DND-41 (cell line): ENCODE results near the gene MAN2B2.

Source experiments
- ATAC-seq: fragments of 200-7000 bp; cut with Tn5 transposase; 3 replicates; pipeline ENCODE4 v1.9.1; 2021; ENCODE audit warnings: low read depth; ENCODE audit not compliant: insufficient read depth
- DNase-seq: peaks from one replicate; pipeline ENCODE4 v3.0.0-alpha.2; 2020
- H2AFZ ChIP-seq: 2 replicates; pipeline ENCODE4 v1.6.0; 2012; ENCODE audit warnings: low read depth, low read length
- H3K27ac ChIP-seq: 2 replicates; pipeline ENCODE4 v1.5.1; 2012; ENCODE audit warnings: low read length, inconsistent platforms
- H3K27me3 ChIP-seq: fragments of 200-600 bp; sonication (generic); 2 replicates; pipeline ENCODE4 v1.6.0; 2012; ENCODE audit warnings: low read length, mild to moderate bottlenecking, inconsistent platforms; ENCODE audit not compliant: insufficient read depth, poor library complexity
- H3K36me3 ChIP-seq: 2 replicates; pipeline ENCODE4 v1.5.1; 2012; ENCODE audit warnings: low read length, inconsistent platforms; ENCODE audit not compliant: insufficient read depth
- H3K4me1 ChIP-seq: 2 replicates; pipeline ENCODE4 v1.5.1; 2012; ENCODE audit warnings: mild to moderate bottlenecking, low read length; ENCODE audit not compliant: insufficient read depth
- H3K4me2 ChIP-seq: 2 replicates; pipeline ENCODE4 v1.6.0; 2012; ENCODE audit warnings: mild to moderate bottlenecking, moderate library complexity, low read length, inconsistent platforms; ENCODE audit not compliant: insufficient read depth
- H3K4me3 ChIP-seq, 2 experiments: fragments of 200-600 bp in 1 of 2; shearing (Covaris generic) in 1 of 2; 2 replicates each; pipeline ENCODE4 v1.5.1; 2012 to 2016; ENCODE audit warnings: inconsistent platforms in 2 of 2, low read length in 2 of 2, mild to moderate bottlenecking in 2 of 2, low read depth in 1 of 2, moderate library complexity in 1 of 2
- H3K79me2 ChIP-seq: 2 replicates; pipeline ENCODE4 v1.6.0; 2012; ENCODE audit warnings: low read length, inconsistent platforms; ENCODE audit not compliant: insufficient read depth
- H3K9ac ChIP-seq: 2 replicates; pipeline ENCODE4 v1.6.0; 2012; ENCODE audit warnings: low read depth, mild to moderate bottlenecking, inconsistent platforms, low read length, moderate library complexity
- H3K9me3 ChIP-seq: 2 replicates; pipeline ENCODE4 v1.5.1; 2012; ENCODE audit warnings: low read length, moderate library complexity, mild to moderate bottlenecking, inconsistent platforms; ENCODE audit not compliant: insufficient read depth, severe bottlenecking
- H4K20me1 ChIP-seq: 2 replicates; pipeline ENCODE4 v1.6.0; 2012; ENCODE audit warnings: low read length; ENCODE audit not compliant: insufficient read depth
- EZH2 ChIP-seq: IDR thresholded peaks from 3 replicates; pipeline ENCODE4 v1.6.1; 2012; ENCODE audit warnings: borderline replicate concordance, low read depth, mild to moderate bottlenecking, moderate library complexity, low read length, inconsistent platforms; ENCODE audit not compliant: severe bottlenecking
- TF ChIP-seq, protein P1 (sequence below): IDR thresholded peaks from 2 replicates; pipeline ENCODE4 v1.5.1; 2012; ENCODE audit warnings: borderline replicate concordance, low read length, moderate library complexity, mild to moderate bottlenecking; ENCODE audit not compliant: poor library complexity, severe bottlenecking; ENCODE audit errors: extremely low read depth

Gene MAN2B2

DNA sequence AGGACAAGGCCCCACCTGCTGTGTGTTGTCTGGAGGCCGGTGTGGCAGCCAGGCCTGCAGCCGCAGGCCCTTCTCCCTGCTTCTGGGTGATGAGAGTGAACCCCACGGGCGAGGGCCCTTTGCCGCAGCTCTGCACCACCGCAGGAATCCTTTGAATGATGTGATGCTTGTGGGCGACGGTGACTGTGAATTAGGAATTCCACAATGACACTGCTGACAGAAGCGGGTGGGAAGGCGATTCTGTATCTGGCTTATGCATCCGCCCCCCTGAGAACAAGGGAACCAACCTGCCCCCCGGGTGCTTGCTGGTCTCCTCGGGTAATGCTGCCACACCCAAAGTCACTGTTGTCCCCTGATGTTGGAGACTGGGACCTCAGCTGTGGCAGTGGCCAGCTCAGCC lies 19.5 kb upstream of the MAN2B2 start:
- Histone ChIP-seq H3K27ac (no peak overlapping the region), H3K79me2 (no peaks in the 10 kb centered on the region), H4K20me1 (no peaks in the 10 kb centered on the region), H3K4me2 (no peak overlapping the region), H2AFZ (no peak overlapping the region), H3K4me1 (no peaks in the 10 kb centered on the region), H3K27me3 (no peaks in the 10 kb centered on the region), H3K9ac (no peak overlapping the region), H3K9me3 (no peaks in the 10 kb centered on the region), H3K4me3 (no peak overlapping the region), H3K36me3 (no peaks in the 10 kb centered on the region)
- DNase-seq, result no peak
- ATAC-seq, result no peak
- TF ChIP-seq EZH2, result no peak
- TF ChIP-seq, protein P1, sequence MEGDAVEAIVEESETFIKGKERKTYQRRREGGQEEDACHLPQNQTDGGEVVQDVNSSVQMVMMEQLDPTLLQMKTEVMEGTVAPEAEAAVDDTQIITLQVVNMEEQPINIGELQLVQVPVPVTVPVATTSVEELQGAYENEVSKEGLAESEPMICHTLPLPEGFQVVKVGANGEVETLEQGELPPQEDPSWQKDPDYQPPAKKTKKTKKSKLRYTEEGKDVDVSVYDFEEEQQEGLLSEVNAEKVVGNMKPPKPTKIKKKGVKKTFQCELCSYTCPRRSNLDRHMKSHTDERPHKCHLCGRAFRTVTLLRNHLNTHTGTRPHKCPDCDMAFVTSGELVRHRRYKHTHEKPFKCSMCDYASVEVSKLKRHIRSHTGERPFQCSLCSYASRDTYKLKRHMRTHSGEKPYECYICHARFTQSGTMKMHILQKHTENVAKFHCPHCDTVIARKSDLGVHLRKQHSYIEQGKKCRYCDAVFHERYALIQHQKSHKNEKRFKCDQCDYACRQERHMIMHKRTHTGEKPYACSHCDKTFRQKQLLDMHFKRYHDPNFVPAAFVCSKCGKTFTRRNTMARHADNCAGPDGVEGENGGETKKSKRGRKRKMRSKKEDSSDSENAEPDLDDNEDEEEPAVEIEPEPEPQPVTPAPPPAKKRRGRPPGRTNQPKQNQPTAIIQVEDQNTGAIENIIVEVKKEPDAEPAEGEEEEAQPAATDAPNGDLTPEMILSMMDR, result no peak

DNA sequence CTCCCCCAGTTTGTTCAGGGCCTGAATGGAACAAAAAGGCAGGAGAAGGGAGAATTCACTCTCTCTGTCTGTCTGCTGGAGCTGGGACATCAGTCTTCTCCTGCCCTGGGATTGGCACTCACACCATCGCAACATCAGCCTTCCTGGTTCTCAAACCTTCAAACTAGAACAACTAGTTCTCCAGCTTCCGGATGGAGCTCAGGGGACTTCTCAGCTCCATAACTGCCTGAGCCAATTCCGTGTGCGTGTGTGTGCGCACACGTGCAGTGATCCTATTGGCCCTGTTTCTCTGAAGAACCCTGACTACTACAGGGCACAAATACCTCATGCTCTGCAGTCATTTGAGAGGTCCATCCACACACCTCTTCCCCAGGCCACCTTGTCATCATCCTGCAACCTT lies 18.7 kb upstream of the MAN2B2 start:
- TF ChIP-seq, protein P1, result no peak
- no peak for TF ChIP-seq EZH2
- Histone ChIP-seq H3K79me2 (no peaks in the 10 kb centered on the region), H3K4me1 (no peaks in the 10 kb centered on the region), H3K4me3 (no peak overlapping the region), H4K20me1 (peaks cover 3% of the 10 kb centered on the region; the same call in 1 of the 2 replicates), H3K4me2 (no peak overlapping the region), H3K9ac (no peak overlapping the region), H3K27me3 (no peaks in the 10 kb centered on the region), H3K9me3 (no peaks in the 10 kb centered on the region), H3K27ac (no peak overlapping the region), H2AFZ (no peak overlapping the region), H3K36me3 (no peaks in the 10 kb centered on the region)
- no peak for DNase-seq
- ATAC-seq, result no peak

DNA sequence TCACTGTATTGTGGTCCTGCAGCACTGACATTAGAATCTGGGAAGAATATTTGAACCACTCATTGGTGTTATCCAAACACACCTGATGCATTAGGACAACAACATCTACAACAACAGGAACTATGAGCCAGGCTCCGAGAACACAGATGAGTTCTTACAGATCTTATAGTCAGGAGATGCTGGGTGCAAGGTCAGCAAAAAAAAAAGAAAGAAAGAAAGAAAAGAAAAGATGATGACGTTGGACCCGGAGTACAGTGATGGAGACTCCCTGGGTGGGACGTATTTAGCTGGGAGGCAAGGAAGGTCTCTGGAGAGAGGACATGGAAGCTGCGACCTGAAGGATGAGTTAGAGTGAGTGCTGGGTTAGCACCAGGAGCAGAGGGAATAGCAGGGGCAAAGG lies 17.8 kb upstream of the MAN2B2 start:
- no peaks in the 10 kb centered on the region for H3K9me3 ChIP-seq
- no peak overlapping the region for H3K4me2 ChIP-seq
- H3K36me3 ChIP-seq, result no peaks in the 10 kb centered on the region
- H2AFZ ChIP-seq, result no peak overlapping the region
- H3K27me3 ChIP-seq, result no peaks in the 10 kb centered on the region
- no peak overlapping the region for H3K27ac ChIP-seq
- DNase-seq, result no peak
- no peaks in the 10 kb centered on the region for H3K79me2 ChIP-seq
- peaks cover 3% of the 10 kb centered on the region; the same call in 1 of the 2 replicates for H4K20me1 ChIP-seq
- no peak overlapping the region for H3K4me3 ChIP-seq
- H3K4me1 ChIP-seq, result no peaks in the 10 kb centered on the region
- H3K9ac ChIP-seq, result no peak overlapping the region
- TF ChIP-seq, protein P1, result no peak
- no peak for TF ChIP-seq EZH2
- no peak for ATAC-seq

DNA sequence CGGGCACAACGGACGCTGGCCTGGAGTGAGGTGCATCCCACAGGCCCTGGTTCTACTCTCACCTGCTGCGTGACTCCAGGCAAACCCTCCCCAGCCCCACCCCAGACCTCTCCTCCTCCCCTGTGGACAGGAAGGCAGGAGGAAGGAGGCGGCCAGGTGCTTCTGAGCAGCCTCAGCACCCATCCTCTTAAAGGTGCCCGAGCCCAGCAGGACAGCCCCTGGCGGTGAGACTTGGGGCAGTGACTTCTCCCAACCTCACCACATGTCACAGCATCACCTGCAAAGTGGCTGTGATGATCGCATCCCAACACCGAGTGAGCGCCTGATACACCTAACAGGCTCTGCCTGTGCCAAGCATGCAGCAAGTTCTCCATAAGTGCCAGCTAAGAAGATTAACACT lies 17.1 kb upstream of the MAN2B2 start:
- ATAC-seq, result no peak
- no peaks in the 10 kb centered on the region for H3K4me1 ChIP-seq
- DNase-seq, result no peak
- H3K27ac ChIP-seq, result no peak overlapping the region
- H3K27me3 ChIP-seq, result no peaks in the 10 kb centered on the region
- H3K4me2 ChIP-seq, result no peak overlapping the region
- no peaks in the 10 kb centered on the region for H3K79me2 ChIP-seq
- TF ChIP-seq EZH2, result no peak
- H2AFZ ChIP-seq, result no peak overlapping the region
- no peaks in the 10 kb centered on the region for H3K9me3 ChIP-seq
- no peak overlapping the region for H3K9ac ChIP-seq
- H4K20me1 ChIP-seq, result peaks cover 3% of the 10 kb centered on the region; the same call in 1 of the 2 replicates
- H3K36me3 ChIP-seq, result no peaks in the 10 kb centered on the region
- no peak overlapping the region for H3K4me3 ChIP-seq
